Measurements from ENCODE around the gene ITGB5.

ITGB5 gene

GRCh38 chr3:124884474-124885101, 2.6 kb downstream of the ITGB5 start:
- DNase-seq (ENCODE audit: extremely low read depth, low read depth): no peak
- no peak for TF ChIP-seq CTCF (IDR thresholded peaks at IDR 0.05; ENCODE audit: low read depth, low read length)

DNA sequence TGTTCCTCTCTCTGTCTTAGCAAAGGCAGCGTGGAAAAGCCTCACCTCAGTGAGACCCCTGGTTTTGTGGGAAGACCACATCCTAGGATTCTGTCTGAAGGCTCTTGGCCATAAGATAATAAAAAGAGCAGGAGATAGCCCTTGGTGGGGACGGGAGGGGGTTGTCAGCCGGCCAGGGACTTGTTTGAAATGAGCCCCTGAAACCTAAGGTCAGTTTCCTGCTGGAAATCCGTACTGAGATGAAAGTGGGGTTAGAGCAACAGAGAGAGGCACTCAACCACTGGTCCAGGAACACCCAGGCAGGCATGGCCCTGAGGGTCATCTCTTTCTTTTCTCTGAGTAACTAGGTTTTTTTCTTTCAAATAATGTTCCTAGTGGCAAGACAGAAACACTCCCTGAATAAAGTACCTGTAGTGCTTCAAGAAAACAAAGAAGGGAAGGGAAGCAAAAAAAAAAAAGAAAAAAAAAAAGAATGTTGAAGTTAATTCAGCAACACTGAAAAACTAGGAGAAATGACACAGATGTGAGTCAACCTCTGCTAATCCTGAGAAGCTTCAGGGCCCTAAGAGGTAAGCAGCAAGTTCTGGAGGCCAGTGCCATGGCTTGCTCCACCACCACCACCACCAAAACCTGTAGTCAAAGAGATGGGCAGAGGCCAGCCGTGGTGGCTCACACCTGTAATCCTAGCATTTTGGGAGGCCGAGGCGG, 3.2 kb downstream of the ITGB5 start:
- DNase-seq (ENCODE audit: extremely low read depth, low read depth): no peak
- TF ChIP-seq CTCF (IDR thresholded peaks at IDR 0.05; ENCODE audit: low read depth, low read length): no peak

DNA sequence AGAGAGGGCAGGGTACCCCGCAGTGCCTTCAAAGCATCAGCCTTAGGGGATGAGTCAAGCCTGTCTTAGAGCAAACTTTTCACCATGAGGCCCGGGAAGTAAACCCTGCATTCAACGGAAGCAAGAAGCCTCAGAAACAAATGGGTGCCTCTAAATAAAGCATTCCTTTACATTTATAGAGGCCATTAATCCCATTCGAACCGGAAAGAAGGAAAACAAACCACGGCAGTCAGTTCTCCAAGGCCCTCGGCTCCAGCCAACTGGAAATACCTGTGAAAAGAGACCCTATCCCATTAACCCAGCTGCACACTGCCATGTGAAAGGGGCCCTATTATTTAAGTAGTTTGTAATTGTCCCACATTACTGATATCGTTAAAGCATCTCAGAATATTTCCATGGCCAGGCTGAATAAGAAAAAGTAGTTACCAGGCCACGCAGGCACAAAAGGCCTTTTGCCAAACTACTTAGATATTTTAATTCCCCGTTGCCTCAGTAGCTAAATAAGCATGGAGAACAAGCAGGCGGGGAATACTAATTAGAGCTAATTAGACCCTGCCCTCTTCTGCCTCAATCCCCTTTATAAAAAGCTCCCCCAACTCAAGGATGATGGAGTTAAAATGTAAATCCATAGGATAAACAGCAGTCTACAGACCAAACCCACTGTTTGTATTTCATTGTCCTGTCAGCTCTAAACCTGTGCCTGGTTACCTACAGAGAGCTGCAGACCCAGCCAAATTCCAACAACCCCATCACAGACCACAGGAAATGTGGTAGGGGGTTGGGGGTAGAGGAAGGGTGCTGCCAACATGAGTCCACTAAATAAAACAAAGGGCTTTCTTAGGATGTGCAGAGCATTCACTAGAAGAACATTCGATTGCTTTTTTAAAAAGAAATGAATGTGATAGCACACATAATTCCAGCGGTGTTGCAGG, 4.1 kb downstream of the ITGB5 start:
- TF ChIP-seq CTCF (IDR thresholded peaks at IDR 0.05; ENCODE audit: low read depth, low read length): no peak
- no peak for DNase-seq (ENCODE audit: extremely low read depth, low read depth)

DNA sequence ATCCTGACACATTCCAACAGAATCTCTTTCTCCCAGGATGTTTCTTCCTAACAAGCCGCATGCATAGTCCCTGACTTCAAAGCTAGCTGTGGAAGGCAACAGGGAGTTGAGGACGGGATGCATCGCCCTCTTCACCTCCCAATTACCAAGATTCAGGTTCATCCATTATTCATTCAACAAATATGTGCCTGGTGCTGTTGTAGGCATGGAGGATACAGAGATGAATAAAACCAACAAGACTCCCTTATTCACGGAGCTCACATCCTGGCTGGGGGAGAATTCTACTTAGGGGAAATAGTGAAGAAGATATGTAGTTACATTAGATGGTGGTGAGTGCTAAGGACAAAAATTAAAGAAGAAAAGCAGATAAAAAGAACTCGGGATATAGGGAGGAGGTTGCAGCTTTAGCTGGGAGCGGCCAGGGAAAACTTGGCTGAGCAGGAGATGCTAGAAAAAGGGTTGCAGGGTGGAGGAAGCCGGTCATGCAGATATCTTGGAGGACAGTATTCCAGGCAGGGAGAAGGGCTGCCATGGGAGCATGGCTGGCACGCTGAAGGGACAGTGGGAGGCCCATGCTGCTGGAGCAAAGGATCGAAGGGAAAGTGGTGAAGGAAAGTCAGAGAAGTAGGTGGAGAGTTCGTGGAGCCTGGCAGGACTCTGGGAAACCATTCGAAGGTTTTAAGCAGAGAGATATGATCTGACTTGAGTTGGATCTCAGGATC, 5.0 kb downstream of the ITGB5 start:
- no peak for TF ChIP-seq CTCF (IDR thresholded peaks at IDR 0.05; ENCODE audit: low read depth, low read length)
- no peak for DNase-seq (ENCODE audit: extremely low read depth, low read depth)

DNA sequence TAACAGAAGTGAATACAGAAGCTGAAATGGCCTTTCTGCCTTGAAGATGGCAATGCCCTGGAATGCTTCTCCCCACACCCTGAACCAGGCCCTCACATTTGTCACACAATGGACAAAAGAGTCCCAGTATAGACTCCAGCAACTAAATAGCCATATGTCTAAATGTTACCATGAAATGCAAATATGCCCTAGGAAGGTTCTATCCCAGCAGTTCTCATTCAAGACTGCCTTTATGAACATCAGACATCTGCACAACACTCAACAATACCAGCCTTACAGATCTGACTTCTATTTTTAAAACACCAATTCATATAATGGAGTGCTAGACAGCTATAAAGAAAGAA, 7.9 kb downstream of the ITGB5 start:
- no peak for DNase-seq (ENCODE audit: extremely low read depth, low read depth)
- no peak for TF ChIP-seq CTCF (IDR thresholded peaks at IDR 0.05; ENCODE audit: low read depth, low read length)

DNA sequence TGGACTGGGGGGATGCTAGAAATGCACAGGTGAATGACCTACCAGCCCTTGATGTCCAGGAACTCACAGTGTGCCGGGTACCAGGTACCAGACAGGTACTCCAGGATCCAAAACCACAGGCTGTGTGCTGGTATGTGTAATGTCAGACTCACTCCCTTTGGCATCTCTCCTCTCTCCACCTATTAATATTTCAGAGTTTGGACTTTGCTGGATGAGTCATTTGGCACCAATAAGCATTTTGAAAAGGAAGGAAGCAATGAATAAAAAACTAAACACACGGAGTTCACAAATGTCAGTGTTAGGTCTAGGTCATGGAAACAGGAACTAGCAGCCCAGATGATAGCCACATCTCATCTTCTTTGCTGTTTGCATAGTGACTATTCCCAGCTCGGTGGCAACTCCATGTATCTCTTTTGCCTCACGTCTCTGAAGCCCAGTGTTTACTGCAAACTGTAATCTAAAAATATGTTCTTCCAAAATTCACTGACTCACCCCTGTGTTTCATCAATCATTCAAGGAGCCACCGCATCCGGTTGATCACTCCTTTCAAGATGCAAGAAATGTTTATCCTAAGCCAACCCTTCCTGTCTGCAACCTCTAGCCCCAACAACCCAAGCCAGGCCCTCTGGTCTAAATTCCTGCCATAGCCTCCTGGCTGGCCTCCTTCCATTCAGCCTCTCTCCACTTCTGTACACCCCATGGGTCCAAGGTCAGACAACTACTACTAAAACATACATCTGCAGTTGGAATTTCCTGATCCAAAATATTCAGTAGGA, 8.4 kb downstream of the ITGB5 start:
- no peak for TF ChIP-seq CTCF (IDR thresholded peaks at IDR 0.05; ENCODE audit: low read depth, low read length)
- DNase-seq (ENCODE audit: extremely low read depth, low read depth): peak; percentile 68
